GM11168 (cell line): ENCODE data around the gene TMEM164.

Experiments used
- in situ Hi-C: fragments of 300-500 bp; cut with MboI; formaldehyde crosslinking; loops from one replicate; pipeline ENCODE4 v1.12.0; 2022; ENCODE audit warnings: low sequenced_read_pairs; ENCODE audit not compliant: unreplicated experiment

The TMEM164 gene

GRCh38 chrX:110181459-110182137 is 178.7 kb downstream of the TMEM164 start:
- in situ Hi-C loops = no loop called here

GRCh38 chrX:110182362-110182761 is 179.4 kb downstream of the TMEM164 start:
- in situ Hi-C loops = no loop called here

GRCh38 chrX:110182865-110183264 is 180.0 kb downstream of the TMEM164 start:
- in situ Hi-C loops = no loop called here

GRCh38 chrX:110183314-110183713 is 180.4 kb downstream of the TMEM164 start:
- in situ Hi-C loops = no loop called here

- in situ Hi-C loops = no loop called here
These were observed 186.0 kb downstream of the TMEM164 start for GRCh38 chrX:110188701-110189558.

GRCh38 chrX:110192516-110192915 is 189.6 kb downstream of the TMEM164 start:
- in situ Hi-C loops = no loop called here

- in situ Hi-C loops = no loop called here
These were observed 192.1 kb downstream of the TMEM164 start for GRCh38 chrX:110194977-110195376.

- in situ Hi-C loops = no loop called here
These were observed 198.9 kb downstream of the TMEM164 start for GRCh38 chrX:110201799-110202198.

- in situ Hi-C loops = no loop called here
These were observed 202.1 kb downstream of the TMEM164 start for GRCh38 chrX:110204986-110205385.

- in situ Hi-C loops = no loop called here
These were observed 205.2 kb downstream of the TMEM164 start for GRCh38 chrX:110208092-110208491.

- in situ Hi-C loops = no loop called here
These were observed 207.7 kb downstream of the TMEM164 start for GRCh38 chrX:110210417-110211139.

- in situ Hi-C loops = no loop called here
These were observed 208.4 kb downstream of the TMEM164 start for GRCh38 chrX:110211340-110211739.

- in situ Hi-C loops = no loop called here
These were observed 209.4 kb downstream of the TMEM164 start for GRCh38 chrX:110212299-110212698.

GRCh38 chrX:110213183-110213582 is 210.3 kb downstream of the TMEM164 start:
- in situ Hi-C loops = no loop called here

- in situ Hi-C loops = no loop called here
These were observed 211.8 kb downstream of the TMEM164 start for GRCh38 chrX:110214684-110215083.

- in situ Hi-C loops = no loop called here
These were observed 212.5 kb downstream of the TMEM164 start for GRCh38 chrX:110215411-110215810.

GRCh38 chrX:110216027-110216426 is 213.1 kb downstream of the TMEM164 start:
- in situ Hi-C loops = no loop called here

- in situ Hi-C loops = no loop called here
These were observed 215.7 kb downstream of the TMEM164 start for GRCh38 chrX:110218591-110218990.

- in situ Hi-C loops = no loop called here
These were observed 217.0 kb downstream of the TMEM164 start for GRCh38 chrX:110219920-110220319.

GRCh38 chrX:110222497-110223257 is 219.8 kb downstream of the TMEM164 start:
- in situ Hi-C loops = no loop called here
